ENCODE measurements around the gene VANGL1.

GRCh38 chr1:115682792-115683191, 41.0 kb downstream of the VANGL1 start:
- TF ChIP-seq, protein P1, sequence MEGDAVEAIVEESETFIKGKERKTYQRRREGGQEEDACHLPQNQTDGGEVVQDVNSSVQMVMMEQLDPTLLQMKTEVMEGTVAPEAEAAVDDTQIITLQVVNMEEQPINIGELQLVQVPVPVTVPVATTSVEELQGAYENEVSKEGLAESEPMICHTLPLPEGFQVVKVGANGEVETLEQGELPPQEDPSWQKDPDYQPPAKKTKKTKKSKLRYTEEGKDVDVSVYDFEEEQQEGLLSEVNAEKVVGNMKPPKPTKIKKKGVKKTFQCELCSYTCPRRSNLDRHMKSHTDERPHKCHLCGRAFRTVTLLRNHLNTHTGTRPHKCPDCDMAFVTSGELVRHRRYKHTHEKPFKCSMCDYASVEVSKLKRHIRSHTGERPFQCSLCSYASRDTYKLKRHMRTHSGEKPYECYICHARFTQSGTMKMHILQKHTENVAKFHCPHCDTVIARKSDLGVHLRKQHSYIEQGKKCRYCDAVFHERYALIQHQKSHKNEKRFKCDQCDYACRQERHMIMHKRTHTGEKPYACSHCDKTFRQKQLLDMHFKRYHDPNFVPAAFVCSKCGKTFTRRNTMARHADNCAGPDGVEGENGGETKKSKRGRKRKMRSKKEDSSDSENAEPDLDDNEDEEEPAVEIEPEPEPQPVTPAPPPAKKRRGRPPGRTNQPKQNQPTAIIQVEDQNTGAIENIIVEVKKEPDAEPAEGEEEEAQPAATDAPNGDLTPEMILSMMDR (conservative IDR thresholded peaks at IDR 0.05; ENCODE audit: low read depth, low read length), result no peak
- TF ChIP-seq EZH2phosphoT487 (IDR thresholded peaks at IDR 0.05; ENCODE audit: borderline replicate concordance, low read length), result no peak

Data from PC-3 (cell line).